Esophagus muscularis mucosa (tissue), 4 donors: ENCODE measurements around the gene SAFB2. TPM values are rescaled to one million over a fixed set of nuclear protein-coding genes. Genes with fewer than 3 reads are reported as not detected.

ENCODE experiments used
- DNase-seq: peaks from one replicate; pipeline ENCODE4 v3.0.0-alpha.2; 2017; ENCODE audit errors: extremely low spot score
- H3K27ac ChIP-seq, 4 donors: fragments of 200-600 bp; sonication (generic); replicated peaks in 1 of 4; 1 replicate in 3 of 4; 2 replicates in 1 of 4; pipeline ENCODE4 v1.5.1; 2016 to 2019; ENCODE audit warnings: mild to moderate bottlenecking in 1 of 4
- H3K27me3 ChIP-seq, 4 donors: fragments of 200-600 bp; sonication (generic); one replicate each; pipeline versions ENCODE4 v1.5.1 to v1.6.0; 2016 to 2019
- H3K36me3 ChIP-seq, 4 donors: fragments of 200-600 bp; sonication (generic); one replicate each; pipeline ENCODE4 v1.5.1; 2016 to 2019
- H3K4me1 ChIP-seq, 4 donors: fragments of 200-600 bp; sonication (generic); one replicate each; pipeline ENCODE4 v1.5.1; 2016 to 2019
- H3K4me3 ChIP-seq, 4 donors: fragments of 200-600 bp; sonication (generic); 1 replicate in 2 of 4; 2 replicates in 2 of 4; pipeline ENCODE4 v1.5.1; 2016 to 2019; ENCODE audit warnings: mild to moderate bottlenecking in 4 of 4, moderate library complexity in 1 of 4
- H3K9me3 ChIP-seq, 4 donors: fragments of 200-600 bp; sonication (generic); 1 replicate in 3 of 4; 2 replicates in 1 of 4; pipeline ENCODE4 v1.5.1; 2016 to 2019
- CTCF ChIP-seq, 3 experiments: fragments of 200-600 bp in 2 of 3; fragments of 450-650 bp in 1 of 3; sonication (generic) in 2 of 3; IDR thresholded peaks; one replicate each; pipeline ENCODE4 v1.5.1; 2017 to 2019; ENCODE audit warnings: antibody characterized with exemption in 3 of 3, mild to moderate bottlenecking in 2 of 3, moderate library complexity in 1 of 3
- EP300 ChIP-seq: sonication (generic); formaldehyde crosslinking; IDR thresholded peaks from one replicate; pipeline ENCODE4 v1.6.1; 2017; ENCODE audit warnings: antibody characterized with exemption
- POLR2A ChIP-seq: fragments of 450-650 bp; IDR thresholded peaks from one replicate; pipeline ENCODE4 v1.6.1; 2017; ENCODE audit warnings: antibody characterized with exemption, moderate library complexity, mild to moderate bottlenecking, low read depth
- POLR2AphosphoS5 ChIP-seq, 2 donors: sonication (generic); formaldehyde crosslinking; IDR thresholded peaks; one replicate each; pipeline ENCODE4 v1.6.1; 2017; ENCODE audit warnings: antibody characterized with exemption in 2 of 2
- WGBS: methylation state at CpG from one replicate; pipeline ENCODE4 v1.1.5; 2018; 5-methylcytosine and 5-hydroxymethylcytosine counted together
- intact Hi-C: fragments of 100-400 bp; cut with DNase I; formaldehyde crosslinking; loops from one replicate; pipeline ENCODE4 v1.15.1; 2023
- total RNA-seq, 4 donors: library from RNA; depleted of rRNA; stranded (reverse); fragments of >200 nt; gene quantifications; one replicate each; pipeline versions ENCODE4 v1.1.0 to v1.2.1, GENCODE V29; 2016

Gene SAFB2
- total RNA-seq, 4 donors from 2014 or later, result 31.1 to 57.8 (median 42.7) TPM

- Histone ChIP-seq H3K4me3 (no peak overlapping the region), H3K9me3 (no peaks in the 10 kb centered on the region), H3K36me3 (peaks cover 73 to 93% (median 92%) of the 10 kb centered on the region in 4 donors), H3K27ac (no peak overlapping the region), H3K27me3 (no peaks in the 10 kb centered on the region), H3K4me1 (peaks cover 0 to 2% (median 0%) of the 10 kb centered on the region in 4 donors)
- no peak for DNase-seq
- 89% methylated on average over 9 of the region's 10 CpGs for WGBS
- intact Hi-C loops, result no loop called here
- no peak for TF ChIP-seq CTCF (IDR thresholded peaks at IDR 0.05)
- TF ChIP-seq POLR2AphosphoS5 (IDR thresholded peaks at IDR 0.05), result no peak
- TF ChIP-seq POLR2A, result no peak
Observed at GRCh38 chr19:5608291-5608690, 14.3 kb downstream of the SAFB2 start.

GRCh38 chr19:5607318-5608275 lies 15.0 kb downstream of the SAFB2 start:
- WGBS, result 89% methylated on average over 16 of the region's 16 CpGs
- no peak overlapping the region for H3K27ac ChIP-seq
- H3K4me1 ChIP-seq, result no peaks in the 10 kb centered on the region
- H3K27me3 ChIP-seq, result no peaks in the 10 kb centered on the region
- peaks cover 72 to 93% (median 92%) of the 10 kb centered on the region in 4 donors for H3K36me3 ChIP-seq
- DNase-seq, result no peak
- no peaks in the 10 kb centered on the region for H3K9me3 ChIP-seq
- no peak overlapping the region for H3K4me3 ChIP-seq
- no peak for TF ChIP-seq POLR2A
- no peak for TF ChIP-seq EP300
- no peak for TF ChIP-seq CTCF (IDR thresholded peaks at IDR 0.05)
- no peak for TF ChIP-seq POLR2AphosphoS5 (IDR thresholded peaks at IDR 0.05)
- intact Hi-C loops, result no loop called here

GRCh38 chr19:5605362-5605761 lies 17.2 kb downstream of the SAFB2 start:
- Histone ChIP-seq H3K27me3 (no peaks in the 10 kb centered on the region), H3K36me3 (peaks cover 74 to 99% (median 98%) of the 10 kb centered on the region in 4 donors), H3K4me1 (no peaks in the 10 kb centered on the region), H3K4me3 (no peak overlapping the region), H3K9me3 (no peaks in the 10 kb centered on the region), H3K27ac (no peak overlapping the region)
- no peak for DNase-seq
- intact Hi-C loops, result no loop called here
- TF ChIP-seq POLR2A, result no peak
- no peak for TF ChIP-seq CTCF (IDR thresholded peaks at IDR 0.05)
- TF ChIP-seq EP300, result no peak
- TF ChIP-seq POLR2AphosphoS5 (IDR thresholded peaks at IDR 0.05), result no peak
- 88% methylated on average over 3 of the region's 3 CpGs for WGBS

- 81% methylated on average over 5 of the region's 5 CpGs for WGBS
- Histone ChIP-seq H3K27ac (no peak overlapping the region), H3K4me1 (no peaks in the 10 kb centered on the region), H3K9me3 (no peaks in the 10 kb centered on the region), H3K36me3 (peaks cover 74 to 99% (median 98%) of the 10 kb centered on the region in 4 donors), H3K27me3 (no peaks in the 10 kb centered on the region), H3K4me3 (no peak overlapping the region)
- intact Hi-C loops, result no loop called here
- no peak for DNase-seq
- TF ChIP-seq POLR2A, result no peak
Observed at GRCh38 chr19:5603626-5604025, 18.9 kb downstream of the SAFB2 start.

- no peak overlapping the region for H3K4me3 ChIP-seq
- intact Hi-C loops, result no loop called here
- no peaks in the 10 kb centered on the region for H3K9me3 ChIP-seq
- DNase-seq, result no peak
- H3K4me1 ChIP-seq, result no peaks in the 10 kb centered on the region
- H3K36me3 ChIP-seq, result peaks cover 80 to 99% (median 98%) of the 10 kb centered on the region in 4 donors
- no peak overlapping the region for H3K27ac ChIP-seq
- no peak for TF ChIP-seq CTCF (IDR thresholded peaks at IDR 0.05)
- TF ChIP-seq POLR2A, result no peak
- no peak for TF ChIP-seq EP300
- WGBS, result 88% methylated on average over 8 of the region's 8 CpGs
- no peaks in the 10 kb centered on the region for H3K27me3 ChIP-seq
Observed at GRCh38 chr19:5600797-5601196, 21.8 kb downstream of the SAFB2 start.
